Activated CD8-positive, alpha-beta memory T cell treated with anti-CD3 and anti-CD28 coated beads, Interleukin-2, amount 50 U/mL, for 24 hours (primary cell): Measurements from ENCODE around the gene DGKQ.
"Not testable (repeated sequence)": the region's sequence is repeated elsewhere in the genome, so short reads cannot be mapped to it uniquely, and the experiment has no call there.

Experiments used
- DNase-seq: peaks from one replicate; pipeline ENCODE4 v3.0.0-alpha.2; 2020; ENCODE audit errors: extremely low read depth

The DGKQ gene

DNA sequence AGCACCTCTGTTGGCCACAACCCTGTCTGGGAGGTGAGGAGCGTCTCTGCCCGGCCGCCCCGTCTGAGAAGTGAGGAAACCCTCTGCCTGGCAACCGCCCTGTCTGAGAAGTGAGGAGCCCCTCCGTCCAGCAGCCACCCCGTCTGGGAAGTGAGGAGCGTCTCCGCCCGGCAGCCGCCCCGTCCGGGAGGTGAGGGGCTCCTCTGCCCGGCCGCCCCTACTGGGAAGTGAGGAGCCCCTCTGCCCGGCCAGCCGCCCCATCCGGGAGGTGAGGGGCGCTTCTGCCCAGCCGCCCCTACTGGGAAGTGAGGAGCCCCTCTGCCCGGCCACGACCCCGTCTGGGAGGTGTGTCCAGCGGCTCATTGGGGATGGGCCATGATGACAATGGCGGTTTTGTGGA is 2.6 kb upstream of the DGKQ start:
- DNase-seq: not testable (repeated sequence)

GRCh38 chr4:974668-975067 is 1.3 kb upstream of the DGKQ start:
- no peak for DNase-seq

- no peak for DNase-seq
Observed at GRCh38 chr4:972651-973424, 531 bp downstream of the DGKQ start.

GRCh38 chr4:971666-972500 is 1.5 kb downstream of the DGKQ start:
- DNase-seq: no peak

GRCh38 chr4:970854-971520 is 2.4 kb downstream of the DGKQ start:
- DNase-seq: no peak

GRCh38 chr4:970046-970745 is 3.2 kb downstream of the DGKQ start:
- no peak for DNase-seq

- no peak for DNase-seq
Observed at GRCh38 chr4:968621-969394, 4.6 kb downstream of the DGKQ start.

GRCh38 chr4:968221-968620 is 5.1 kb downstream of the DGKQ start:
- DNase-seq: no peak

DNA sequence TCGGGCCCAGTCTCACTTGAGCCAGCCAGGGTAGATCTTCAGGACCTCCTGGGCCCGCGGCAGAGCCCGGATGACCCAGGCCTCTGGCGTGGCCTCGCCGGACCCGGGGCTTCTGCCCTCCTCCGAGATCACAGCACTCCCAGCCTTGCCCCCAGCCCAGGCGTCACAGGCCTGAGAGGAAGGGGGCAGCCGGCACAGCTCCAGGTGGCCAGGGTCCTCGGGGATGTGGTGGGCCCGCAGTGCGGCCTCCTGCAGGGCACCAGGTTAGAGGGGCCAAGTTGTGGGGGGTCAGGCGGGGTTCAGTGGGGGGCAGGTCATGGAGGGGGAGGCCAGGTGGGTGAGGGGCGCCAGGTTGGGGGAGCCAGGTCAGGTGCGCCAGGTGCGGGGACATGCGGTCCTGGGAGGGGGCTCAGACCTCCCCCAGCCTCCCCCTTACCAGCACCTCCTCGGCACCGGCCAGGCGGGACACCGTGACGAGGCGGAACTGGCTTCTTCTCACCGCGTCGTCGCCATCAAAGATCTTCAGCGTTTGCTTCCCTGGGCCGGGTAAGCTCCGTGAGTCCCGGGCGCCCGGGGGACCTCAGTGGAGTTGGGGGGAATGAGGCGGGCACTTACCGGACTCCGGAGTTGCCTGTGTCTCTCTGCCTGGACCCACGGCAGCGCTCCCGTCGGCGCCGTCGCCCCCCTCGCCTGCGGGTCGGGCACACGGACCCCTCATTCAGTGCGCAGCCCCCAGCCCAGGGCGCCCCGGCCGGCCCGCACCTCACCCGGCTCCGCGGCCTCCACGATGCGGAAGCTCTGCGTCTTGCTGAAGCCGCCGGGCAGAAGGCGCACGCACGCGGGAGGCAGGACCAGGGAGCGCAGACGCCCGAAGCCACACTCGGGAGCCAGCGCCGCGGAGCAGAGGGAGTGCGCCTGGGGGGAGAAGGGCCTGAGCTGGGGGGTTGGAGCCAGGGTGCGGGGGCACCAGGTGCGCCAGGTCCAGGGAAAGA is 6.0 kb downstream of the DGKQ start:
- DNase-seq: no peak

- DNase-seq: no peak
Observed at GRCh38 chr4:966266-967112, 6.9 kb downstream of the DGKQ start.

- DNase-seq: no peak
Observed at GRCh38 chr4:965766-966134, 7.6 kb downstream of the DGKQ start.

DNA sequence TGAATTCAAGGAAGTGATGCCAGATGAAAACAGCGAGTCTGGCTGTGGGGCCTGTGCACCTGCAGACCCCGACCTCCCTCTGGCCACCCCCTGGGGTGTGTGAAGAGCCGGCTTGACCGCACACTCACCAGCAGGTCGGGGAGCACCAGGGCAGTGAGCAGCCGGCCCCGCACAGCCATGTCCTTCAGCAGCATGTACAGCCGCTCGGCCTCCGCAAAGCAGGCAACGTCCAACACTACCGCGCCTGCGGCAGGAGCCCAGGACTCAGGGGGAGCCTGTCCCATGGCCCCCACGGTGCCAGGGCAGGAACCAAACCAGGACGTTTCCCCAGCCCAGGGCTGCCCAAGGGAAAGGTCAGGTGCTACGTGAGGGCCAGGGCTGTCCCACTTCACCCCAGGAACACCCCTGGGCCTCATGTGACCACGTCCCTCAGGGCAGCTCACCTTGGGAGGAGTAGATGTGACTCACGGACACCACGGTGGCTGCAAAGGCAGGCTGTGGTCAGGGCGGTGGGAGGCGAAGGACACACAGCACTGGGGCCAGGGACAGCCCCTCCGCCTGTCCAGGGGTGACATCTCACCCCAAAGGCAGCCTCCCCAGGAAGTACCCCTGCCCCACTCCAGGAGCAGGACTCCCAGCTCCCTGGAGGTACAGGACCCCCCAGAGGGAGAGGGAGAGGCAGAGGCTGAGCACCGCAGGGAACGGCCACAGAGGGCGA is 8.2 kb downstream of the DGKQ start:
- no peak for DNase-seq

GRCh38 chr4:964346-965025 is 8.9 kb downstream of the DGKQ start:
- DNase-seq: no peak

DNA sequence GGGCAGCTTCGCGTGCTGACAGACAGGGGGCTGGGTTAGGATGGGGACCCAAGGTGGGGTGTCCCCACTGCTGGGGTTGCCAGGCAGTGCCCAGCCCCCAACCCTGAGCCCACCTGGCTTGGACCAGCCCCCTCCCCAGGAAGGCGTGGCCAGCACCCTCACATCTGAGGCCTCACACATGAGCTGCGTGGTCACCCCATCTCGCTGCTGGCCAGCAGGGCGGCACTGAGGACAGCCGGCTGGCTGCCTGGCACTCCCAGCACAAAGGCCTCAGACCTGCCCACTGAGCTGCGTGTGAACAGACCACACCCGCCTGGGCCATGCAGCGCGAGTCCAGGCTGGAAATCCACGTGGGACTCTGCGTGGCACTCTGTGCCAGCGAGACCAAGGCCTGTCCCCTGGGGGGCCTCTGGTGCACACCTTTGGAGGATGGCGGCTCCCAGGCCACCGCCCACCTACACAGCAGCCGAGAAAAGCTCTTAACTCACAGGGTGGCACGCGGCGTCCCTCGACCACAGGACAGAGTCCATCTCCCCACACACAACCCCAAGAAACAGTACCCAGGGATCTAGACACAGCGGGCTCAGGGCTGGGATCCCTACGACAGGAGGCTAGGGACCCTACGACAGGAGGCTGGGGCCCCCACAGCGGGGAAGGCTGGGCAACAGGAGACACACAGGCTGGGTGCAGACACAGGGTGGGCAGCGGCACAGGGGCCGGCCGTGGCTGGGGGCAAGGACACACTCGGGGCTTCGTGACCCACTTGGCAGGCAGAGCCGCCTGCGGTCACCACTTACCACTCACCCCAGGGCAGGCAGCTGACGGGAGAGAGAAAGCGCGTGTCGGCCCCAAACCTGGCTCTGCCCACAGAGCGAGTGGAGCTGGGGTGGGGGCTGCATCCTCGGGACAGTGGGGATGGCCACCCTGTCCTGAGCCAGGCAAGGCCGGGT is 9.8 kb downstream of the DGKQ start:
- no peak for DNase-seq

DNA sequence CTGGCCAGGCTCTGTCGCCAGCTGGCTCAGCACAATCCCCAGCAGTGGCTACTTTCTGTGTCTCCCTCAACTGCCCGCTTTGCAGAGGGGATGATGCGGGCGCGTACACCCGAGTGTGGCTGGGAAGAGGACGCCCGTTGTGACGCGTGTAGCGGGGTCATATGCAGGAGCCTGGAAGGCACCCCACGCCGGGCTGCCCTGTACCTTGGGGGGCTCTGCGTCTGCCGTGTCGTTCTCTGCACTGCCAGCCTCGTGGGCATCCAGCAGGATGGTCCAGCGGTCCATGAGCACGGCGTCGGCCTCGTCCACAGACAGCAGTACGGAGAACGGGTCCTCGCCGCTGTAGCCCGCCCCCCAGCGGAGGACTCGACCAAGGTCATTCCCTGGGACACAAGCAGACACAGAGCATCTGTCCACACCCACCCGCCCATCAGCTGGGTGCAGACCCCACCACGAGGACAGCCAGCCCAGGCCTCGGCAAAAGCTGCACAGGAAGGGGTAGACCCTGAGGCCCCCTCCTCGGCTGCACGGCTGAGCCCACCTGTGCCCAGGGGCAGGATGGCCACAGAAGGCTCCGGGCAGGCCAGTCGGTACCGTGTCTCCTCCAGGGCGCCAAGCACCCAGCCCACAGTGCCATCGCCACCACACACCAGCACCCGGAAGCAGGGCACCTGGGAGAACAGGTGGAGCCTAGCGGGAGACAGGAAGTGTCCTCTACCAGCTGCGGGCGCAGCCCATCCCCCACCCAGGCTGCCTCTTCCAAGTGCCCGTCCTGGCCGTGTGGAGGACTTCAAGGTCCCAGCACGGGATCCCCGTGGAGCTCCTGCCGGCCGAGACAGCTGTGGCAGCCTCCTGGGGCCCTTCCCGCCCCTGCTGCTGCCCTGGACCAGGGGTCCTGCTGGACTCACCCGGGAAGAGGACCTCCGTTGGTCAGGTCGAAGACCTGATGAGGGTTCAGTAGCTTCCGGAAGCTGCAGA is 10.8 kb downstream of the DGKQ start:
- no peak for DNase-seq
